ENCODE data around the gene CDH8. TPM values are rescaled to one million over a fixed set of nuclear protein-coding genes. Genes with fewer than 3 reads are reported as not detected.

The CDH8 gene
- total RNA-seq, 1 donor from 2014 or later, result 8.0 TPM

DNA sequence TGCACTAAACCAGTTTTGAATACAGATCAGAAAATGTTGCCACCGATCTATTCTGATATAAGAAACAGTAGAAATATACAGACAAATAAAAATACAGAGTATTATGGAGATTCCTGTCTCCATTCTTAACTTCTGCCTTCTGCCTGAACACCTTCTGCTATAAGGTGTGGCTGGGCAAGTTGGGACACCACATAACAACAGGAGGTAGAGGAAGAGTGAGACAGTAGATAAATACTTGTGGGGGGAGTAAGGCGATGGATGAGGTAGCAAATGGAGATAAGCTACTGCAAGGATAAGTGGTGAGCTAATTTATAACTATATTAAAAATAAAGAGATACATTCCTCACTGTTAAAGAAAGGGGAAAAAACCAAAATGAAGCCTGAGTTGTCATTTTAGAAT is 143.7 kb downstream of the CDH8 start:
- Mint-ChIP-seq H3K36me3 (no peaks in the 10 kb centered on the region), H3K9me3 (no peaks in the 10 kb centered on the region), H3K27me3 (no peaks in the 10 kb centered on the region), H3K4me1 (ENCODE audit: unreplicated experiment) (no peaks in the 10 kb centered on the region), H3K4me3 (no peak overlapping the region), H3K27ac (no peak overlapping the region)
- TF ChIP-seq, protein P1, sequence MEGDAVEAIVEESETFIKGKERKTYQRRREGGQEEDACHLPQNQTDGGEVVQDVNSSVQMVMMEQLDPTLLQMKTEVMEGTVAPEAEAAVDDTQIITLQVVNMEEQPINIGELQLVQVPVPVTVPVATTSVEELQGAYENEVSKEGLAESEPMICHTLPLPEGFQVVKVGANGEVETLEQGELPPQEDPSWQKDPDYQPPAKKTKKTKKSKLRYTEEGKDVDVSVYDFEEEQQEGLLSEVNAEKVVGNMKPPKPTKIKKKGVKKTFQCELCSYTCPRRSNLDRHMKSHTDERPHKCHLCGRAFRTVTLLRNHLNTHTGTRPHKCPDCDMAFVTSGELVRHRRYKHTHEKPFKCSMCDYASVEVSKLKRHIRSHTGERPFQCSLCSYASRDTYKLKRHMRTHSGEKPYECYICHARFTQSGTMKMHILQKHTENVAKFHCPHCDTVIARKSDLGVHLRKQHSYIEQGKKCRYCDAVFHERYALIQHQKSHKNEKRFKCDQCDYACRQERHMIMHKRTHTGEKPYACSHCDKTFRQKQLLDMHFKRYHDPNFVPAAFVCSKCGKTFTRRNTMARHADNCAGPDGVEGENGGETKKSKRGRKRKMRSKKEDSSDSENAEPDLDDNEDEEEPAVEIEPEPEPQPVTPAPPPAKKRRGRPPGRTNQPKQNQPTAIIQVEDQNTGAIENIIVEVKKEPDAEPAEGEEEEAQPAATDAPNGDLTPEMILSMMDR (conservative IDR thresholded peaks at IDR 0.05), result no peak
- DNase-seq (ENCODE audit: extremely low spot score, unreplicated experiment), result no peak

DNA sequence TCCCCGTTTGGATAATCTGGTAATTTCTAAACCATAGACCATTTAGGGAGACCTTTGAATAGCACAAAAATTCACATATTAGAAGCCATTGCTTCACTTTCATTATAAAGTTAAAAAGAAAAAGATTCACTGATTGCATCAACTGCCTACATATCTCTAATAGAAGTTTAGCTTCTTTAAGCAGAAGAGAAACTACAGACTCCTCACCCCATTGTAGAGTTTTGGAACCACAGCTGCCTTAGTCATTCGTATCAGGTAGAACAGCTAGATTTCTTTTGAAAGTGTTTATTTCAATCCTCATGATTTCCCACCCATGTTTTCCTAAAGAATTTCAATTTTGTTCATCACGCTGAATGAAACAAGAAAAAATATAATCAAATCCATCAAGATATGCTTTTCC is 144.8 kb downstream of the CDH8 start:
- H3K27me3 Mint-ChIP-seq, result no peaks in the 10 kb centered on the region
- no peak overlapping the region for H3K27ac Mint-ChIP-seq
- H3K4me3 Mint-ChIP-seq, result no peak overlapping the region
- no peaks in the 10 kb centered on the region for H3K36me3 Mint-ChIP-seq
- no peaks in the 10 kb centered on the region for H3K4me1 Mint-ChIP-seq (ENCODE audit: unreplicated experiment)
- TF ChIP-seq, protein P1 (conservative IDR thresholded peaks at IDR 0.05), result no peak
- no peaks in the 10 kb centered on the region for H3K9me3 Mint-ChIP-seq
- no peak for DNase-seq (ENCODE audit: extremely low spot score, unreplicated experiment)

DNA sequence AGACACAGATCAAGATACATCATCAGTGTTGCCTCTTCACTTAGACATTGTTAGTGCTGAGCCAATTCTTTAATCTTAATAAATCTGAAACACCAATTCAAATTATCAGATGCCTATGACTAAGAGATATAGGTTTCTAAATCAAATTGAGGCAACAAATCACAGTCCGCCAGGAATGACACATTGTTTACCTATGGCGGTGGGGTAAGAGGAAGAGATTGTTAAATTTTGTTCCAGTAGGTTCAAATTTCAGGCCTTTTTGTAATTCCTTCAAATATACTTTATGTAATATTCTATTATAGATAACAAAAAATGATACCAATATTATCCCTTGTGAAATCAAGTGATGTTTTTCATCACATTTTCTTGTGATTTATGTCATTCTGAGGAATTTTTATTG is 145.9 kb downstream of the CDH8 start:
- no peaks in the 10 kb centered on the region for H3K9me3 Mint-ChIP-seq
- no peaks in the 10 kb centered on the region for H3K27me3 Mint-ChIP-seq
- no peaks in the 10 kb centered on the region for H3K4me1 Mint-ChIP-seq (ENCODE audit: unreplicated experiment)
- no peak overlapping the region for H3K4me3 Mint-ChIP-seq
- H3K27ac Mint-ChIP-seq, result no peak overlapping the region
- TF ChIP-seq, protein P1 (conservative IDR thresholded peaks at IDR 0.05), result no peak
- no peak for DNase-seq (ENCODE audit: extremely low spot score, unreplicated experiment)
- no peaks in the 10 kb centered on the region for H3K36me3 Mint-ChIP-seq

DNA sequence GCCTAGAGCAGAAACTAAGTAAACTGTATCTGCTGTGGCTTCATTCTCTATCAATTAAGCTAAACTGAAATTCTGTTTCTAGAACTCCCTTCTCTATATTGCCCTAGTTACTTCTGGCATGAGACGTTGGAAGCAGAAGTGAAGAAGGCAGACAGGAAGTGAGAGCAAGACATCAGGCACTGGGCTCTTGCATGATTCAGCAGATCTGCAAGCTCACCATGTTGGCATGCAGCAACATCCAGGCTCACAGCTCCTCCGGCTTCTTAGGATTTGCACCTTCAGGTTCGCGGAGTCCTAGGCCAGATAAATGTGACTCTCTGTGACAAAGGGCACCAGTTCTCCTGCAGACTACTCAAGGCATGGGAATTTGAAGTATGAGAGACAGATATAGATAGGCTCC is 148.3 kb downstream of the CDH8 start:
- H3K36me3 Mint-ChIP-seq, result no peaks in the 10 kb centered on the region
- H3K9me3 Mint-ChIP-seq, result no peaks in the 10 kb centered on the region
- no peaks in the 10 kb centered on the region for H3K27me3 Mint-ChIP-seq
- H3K27ac Mint-ChIP-seq, result no peak overlapping the region
- DNase-seq (ENCODE audit: extremely low spot score, unreplicated experiment), result no peak
- no peak overlapping the region for H3K4me3 Mint-ChIP-seq
- no peaks in the 10 kb centered on the region for H3K4me1 Mint-ChIP-seq (ENCODE audit: unreplicated experiment)
- TF ChIP-seq, protein P1 (conservative IDR thresholded peaks at IDR 0.05), result no peak

DNA sequence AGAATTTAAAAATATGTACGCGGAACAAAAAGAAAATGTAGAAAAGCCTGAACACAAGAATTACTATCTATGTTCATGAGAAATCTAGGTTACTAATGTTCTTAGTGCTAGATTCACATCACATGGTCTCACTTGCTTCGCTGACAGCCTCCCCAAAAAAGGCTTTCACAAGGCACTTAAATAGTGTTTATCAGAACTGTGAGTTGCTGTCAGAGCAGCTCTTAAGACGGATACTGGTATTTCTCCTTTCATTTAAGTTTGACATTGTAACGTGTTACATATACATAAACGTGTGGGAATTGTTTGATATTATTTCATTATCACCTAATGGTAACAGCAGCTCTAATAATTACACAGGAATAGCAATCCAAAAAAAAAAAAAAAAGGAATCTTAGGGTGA is 150.9 kb downstream of the CDH8 start:
- H3K4me3 Mint-ChIP-seq, result no peak overlapping the region
- no peaks in the 10 kb centered on the region for H3K36me3 Mint-ChIP-seq
- H3K4me1 Mint-ChIP-seq (ENCODE audit: unreplicated experiment), result no peaks in the 10 kb centered on the region
- no peak overlapping the region for H3K27ac Mint-ChIP-seq
- no peaks in the 10 kb centered on the region for H3K9me3 Mint-ChIP-seq
- DNase-seq (ENCODE audit: extremely low spot score, unreplicated experiment), result no peak
- H3K27me3 Mint-ChIP-seq, result no peaks in the 10 kb centered on the region
- TF ChIP-seq, protein P1 (conservative IDR thresholded peaks at IDR 0.05), result no peak

DNA sequence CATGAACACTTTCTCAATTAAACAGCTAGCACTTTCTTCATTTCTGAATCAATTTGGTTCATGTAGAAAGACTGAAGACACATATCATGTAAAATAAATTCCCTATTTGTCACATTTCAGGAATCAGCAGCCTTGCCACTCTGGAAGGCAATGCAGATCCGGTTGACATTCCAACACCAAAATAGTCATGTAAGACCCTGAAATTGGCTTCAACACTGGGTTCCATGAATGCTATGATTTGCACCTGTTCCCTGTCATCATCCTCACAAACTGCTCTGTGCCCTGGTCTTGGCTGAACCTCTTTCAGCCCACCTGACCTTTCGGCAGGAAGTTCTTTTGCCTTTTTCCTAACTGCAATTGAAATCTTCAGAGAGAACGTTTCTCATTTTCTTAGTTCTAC is 156.9 kb downstream of the CDH8 start:
- Mint-ChIP-seq H3K4me1 (ENCODE audit: unreplicated experiment) (no peaks in the 10 kb centered on the region), H3K9me3 (peaks cover 3% of the 10 kb centered on the region), H3K27ac (no peak overlapping the region), H3K27me3 (no peaks in the 10 kb centered on the region), H3K4me3 (no peak overlapping the region), H3K36me3 (no peaks in the 10 kb centered on the region)
- no peak for DNase-seq (ENCODE audit: extremely low spot score, unreplicated experiment)
- TF ChIP-seq, protein P1 (conservative IDR thresholded peaks at IDR 0.05), result no peak
